Measurements from ENCODE around the gene EPS15. TPM values are rescaled to one million over a fixed set of nuclear protein-coding genes. Genes with fewer than 3 reads are reported as not detected.

The EPS15 gene
- total and polyA plus RNA-seq, 2 of the 8 experiments (the other 6 are each of a cell fraction or from before 2014, with no cell fraction given) = 15.9 to 57.2 TPM

DNA sequence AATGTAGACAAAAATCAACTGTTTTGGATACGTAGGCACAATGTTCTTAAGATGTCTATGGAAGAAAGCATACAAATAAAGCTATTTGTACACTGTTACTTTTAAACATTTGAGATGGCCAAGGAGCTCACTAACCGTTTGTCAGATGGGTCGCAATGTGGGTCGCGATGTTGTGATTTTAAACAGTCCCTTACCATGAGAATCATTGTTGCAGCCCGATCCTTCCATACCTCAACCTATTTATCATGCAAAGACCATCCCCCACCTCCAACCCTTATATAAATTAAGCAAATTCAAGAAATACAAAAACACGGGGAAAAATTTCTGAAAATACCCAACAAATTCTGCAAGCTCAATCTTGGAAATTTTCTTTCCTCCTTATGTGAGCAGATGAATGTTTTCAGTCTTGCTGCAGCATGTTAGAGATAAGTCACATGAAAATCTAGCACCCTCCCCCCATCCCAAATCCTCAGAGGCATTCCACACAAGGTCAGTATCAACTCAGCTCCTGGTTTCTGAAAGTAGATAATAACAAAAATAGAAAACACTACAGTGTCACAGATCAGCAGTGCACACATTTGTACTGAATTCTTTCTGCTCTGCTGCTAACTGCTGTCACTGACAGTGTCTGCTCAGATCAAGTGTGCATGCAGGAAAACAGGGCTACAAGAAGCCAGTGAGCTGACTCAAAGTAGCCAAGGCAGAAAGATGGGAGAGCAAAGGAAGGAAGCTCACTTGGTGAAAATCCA is 95.8 kb downstream of the EPS15 start:
- no peaks in the 10 kb centered on the region for H3K23me2 ChIP-seq (ENCODE audit: low read depth, low read length)
- no peak overlapping the region for H2BK120ac ChIP-seq (replicated peaks; ENCODE audit: low read depth, low read length)
- peak overlapping the region; percentile 76 for H2BK5ac ChIP-seq (ENCODE audit: low read depth, low read length)
- no peaks in the 10 kb centered on the region for H4K20me1 ChIP-seq (replicated peaks in 1 of 2; ENCODE audit: control insufficient read depth in 1 of 2, insufficient read depth in 2 of 2, low read length in 2 of 2)
- ChIA-PET POLR2A (ENCODE audit: partially characterized antibody) (interaction anchor here (0.5 to 3.1 kb wide), 19 partner anchors 10 to 633 kb away, joined by 3 to 16 read pairs (median 4); partner anchors contain the start of genes BTF3L4, EPS15 and TTC39A), CTCF (ENCODE audit: partially characterized antibody) (interaction anchor here (0.7 to 1.0 kb wide), 3 partner anchors 10 to 209 kb away, joined by 3 read pairs; no protein-coding TSS in a partner anchor)
- no peak overlapping the region for H3K4ac ChIP-seq (replicated peaks; ENCODE audit: insufficient read length, low read depth, low read length)
- H2AK5ac ChIP-seq (ENCODE audit: low read depth, low read length) = no peak overlapping the region; the same call in 1 of the 2 replicates
- peak overlapping the region; percentile 80 for H4K5ac ChIP-seq (ENCODE audit: insufficient read length, low read depth, low read length)
- H3K56ac ChIP-seq (replicated peaks; ENCODE audit: insufficient read length, low read depth, low read length) = no peak overlapping the region
- H3K14ac ChIP-seq (ENCODE audit: insufficient read length) = no peak overlapping the region
- 17% methylated on average over 7 of the region's 7 CpGs; no CpG with 5 or more reads in 1 of the 2 experiments for WGBS, 2 experiments (ENCODE audit: extremely low coverage in 1 of 2, insufficient coverage in 1 of 2, insufficient read length in 1 of 2, insufficient replicate concordance in 2 of 2, low coverage in 1 of 2, low lambda C conversion rate in 2 of 2, missing lambda C conversion rate in 1 of 2)
- peak overlapping the region; percentile 96 for H2BK12ac ChIP-seq (ENCODE audit: low read depth, low read length)
- FAIRE-seq = peak; percentile 87
- H2BK15ac ChIP-seq (ENCODE audit: low read length) = no peak overlapping the region
- no peak for DNase-seq (ENCODE audit: low read depth in 1 of 2, low spot score in 2 of 2)
- peak overlapping the region; percentile 58 to 66 for H3K4me2 ChIP-seq (ENCODE audit: insufficient read depth in 1 of 2, low read depth in 2 of 2, low read length in 2 of 2)
- H2BK20ac ChIP-seq (ENCODE audit: low read length) = 0 out of 2 replicates have a peak overlapping the region, but pooled peaks have one; percentile 84
- peak overlapping the region; percentile 74 for H3K27ac ChIP-seq (ENCODE audit: low read depth, low read length)
- peak overlapping the region in 2 of 4 experiments; percentile 17 to 51; a peak in 4 of 7 replicates for H3K9ac ChIP-seq (replicated peaks in 1 of 4; ENCODE audit: extremely low read depth in 1 of 4, low read depth in 3 of 4, low read length in 3 of 4)
- H4K91ac ChIP-seq (replicated peaks; ENCODE audit: insufficient read length, low read length) = no peak overlapping the region
- H3K36me3 ChIP-seq (ENCODE audit: control insufficient read depth in 2 of 4, insufficient read depth in 4 of 4, low read length in 3 of 4) = no peaks in the 10 kb centered on the region; a peak in 1 of 8 replicates
- peaks cover 0 to 36% of the 10 kb centered on the region in 2 experiments; a peak in 2 of 4 replicates for H3K79me2 ChIP-seq (ENCODE audit: control insufficient read depth in 1 of 2, insufficient read depth in 2 of 2, low read length in 2 of 2)
- H3K18ac ChIP-seq (ENCODE audit: extremely low read depth, low read length) = peak overlapping the region; percentile 86
- H3K27me3 ChIP-seq (replicated peaks in 1 of 4; ENCODE audit: control insufficient read depth in 3 of 4, extremely low read depth in 1 of 4, insufficient read depth in 3 of 4, low read length in 3 of 4) = no peaks in the 10 kb centered on the region
- H2AFZ ChIP-seq (ENCODE audit: low read length) = 0 out of 2 replicates have a peak overlapping the region, but pooled peaks have one; percentile 5
- H3K4me1 ChIP-seq (replicated peaks in 1 of 4; ENCODE audit: control insufficient read depth in 3 of 4, insufficient read depth in 4 of 4, low read length in 3 of 4) = peaks cover 0 to 8% (median 7%) of the 10 kb centered on the region in 4 experiments; a peak in 4 of 7 replicates
- peak overlapping the region in 1 of 4 experiments; percentile 75; a peak in 2 of 8 replicates for H3K4me3 ChIP-seq (ENCODE audit: extremely low read depth in 1 of 4, insufficient read depth in 2 of 4, low read depth in 3 of 4, low read length in 4 of 4)
- no peak overlapping the region for H4K8ac ChIP-seq (ENCODE audit: extremely low read depth, insufficient read depth, low read length)
- H3K79me1 ChIP-seq (ENCODE audit: low read depth, low read length) = no peaks in the 10 kb centered on the region
- H3K23ac ChIP-seq (ENCODE audit: insufficient read length) = no peak overlapping the region
- H3K9me3 ChIP-seq (ENCODE audit: insufficient read depth in 2 of 2, low read depth in 1 of 2, low read length in 1 of 2) = no peaks in the 10 kb centered on the region
- TF ChIP-seq SP1 (IDR thresholded peaks at IDR 0.05; ENCODE audit: low read depth, low read length) (peak; percentile 77), GABPA (IDR thresholded peaks at IDR 0.05; ENCODE audit: borderline replicate concordance, insufficient read depth, low read length) (no peak), TBP (IDR thresholded peaks at IDR 0.05; ENCODE audit: low read depth, low read length) (no peak), SIX5 (IDR thresholded peaks at IDR 0.05; ENCODE audit: low read depth, low read length) (no peak), JUN (IDR thresholded peaks at IDR 0.05; ENCODE audit: low read depth, low read length) (no peak), SP2 (IDR thresholded peaks at IDR 0.05; ENCODE audit: low read length) (no peak), BRCA1 (IDR thresholded peaks at IDR 0.05; ENCODE audit: low read depth, low read length) (no peak), GTF2F1 (IDR thresholded peaks at IDR 0.05; ENCODE audit: borderline replicate concordance, low read depth, low read length) (no peak), POLR2A (IDR thresholded peaks at IDR 0.05; ENCODE audit: control extremely low read depth in 1 of 2, low read depth in 2 of 2, low read length in 2 of 2) (peak in 1 of 2 experiments; percentile 60; a peak in 1 of 3 replicates)
- TF ChIP-seq, protein P1, sequence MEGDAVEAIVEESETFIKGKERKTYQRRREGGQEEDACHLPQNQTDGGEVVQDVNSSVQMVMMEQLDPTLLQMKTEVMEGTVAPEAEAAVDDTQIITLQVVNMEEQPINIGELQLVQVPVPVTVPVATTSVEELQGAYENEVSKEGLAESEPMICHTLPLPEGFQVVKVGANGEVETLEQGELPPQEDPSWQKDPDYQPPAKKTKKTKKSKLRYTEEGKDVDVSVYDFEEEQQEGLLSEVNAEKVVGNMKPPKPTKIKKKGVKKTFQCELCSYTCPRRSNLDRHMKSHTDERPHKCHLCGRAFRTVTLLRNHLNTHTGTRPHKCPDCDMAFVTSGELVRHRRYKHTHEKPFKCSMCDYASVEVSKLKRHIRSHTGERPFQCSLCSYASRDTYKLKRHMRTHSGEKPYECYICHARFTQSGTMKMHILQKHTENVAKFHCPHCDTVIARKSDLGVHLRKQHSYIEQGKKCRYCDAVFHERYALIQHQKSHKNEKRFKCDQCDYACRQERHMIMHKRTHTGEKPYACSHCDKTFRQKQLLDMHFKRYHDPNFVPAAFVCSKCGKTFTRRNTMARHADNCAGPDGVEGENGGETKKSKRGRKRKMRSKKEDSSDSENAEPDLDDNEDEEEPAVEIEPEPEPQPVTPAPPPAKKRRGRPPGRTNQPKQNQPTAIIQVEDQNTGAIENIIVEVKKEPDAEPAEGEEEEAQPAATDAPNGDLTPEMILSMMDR (IDR thresholded peaks at IDR 0.05; ENCODE audit: control extremely low read depth in 1 of 3, insufficient read depth in 1 of 3, low read depth in 1 of 3, low read length in 3 of 3) = no peak

Measured in H1 (cell line).